ENCODE data around the gene NBPF4. TPM values are rescaled to one million over a fixed set of nuclear protein-coding genes. Genes with fewer than 3 reads are reported as not detected.

NBPF4 gene
- total and polyA plus RNA-seq, 12 donors: 0.08 to 0.18 (median 0.14) TPM; not detected in 9

DNA sequence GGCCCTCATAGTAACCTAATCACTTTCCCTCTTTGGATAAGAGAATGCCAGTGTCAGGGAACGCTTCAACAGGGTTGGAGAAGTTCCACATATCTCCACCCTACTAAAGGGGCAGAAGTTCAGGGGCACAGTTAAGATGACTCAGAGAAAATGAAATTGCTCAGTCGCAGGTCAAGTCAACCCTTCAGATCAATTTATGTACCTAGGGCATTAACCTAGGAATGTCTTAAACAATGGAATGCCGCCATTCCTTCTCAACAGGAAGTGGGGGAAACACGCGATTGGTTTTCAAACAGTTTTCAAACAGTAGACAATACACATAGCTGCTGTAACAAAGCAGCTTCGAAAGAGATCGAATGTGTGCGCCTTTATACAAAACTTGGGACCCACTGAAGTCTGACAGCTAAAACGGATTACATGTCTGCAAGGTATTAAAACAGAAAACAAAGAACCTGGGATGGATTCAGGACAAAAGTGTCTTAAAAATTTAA lies 44.6 kb downstream of the NBPF4 start:
- peaks cover 18 to 30% of the 10 kb centered on the region in 2 donors for H3K4me1 ChIP-seq (replicated peaks in 1 of 2)
- peak overlapping the region; percentile 40 to 96 (median 89) for H3K27ac ChIP-seq
- WGBS, 4 donors: 9 to 15% (median 12%) methylated on average over 9 of the region's 9 CpGs
- TF ChIP-seq, protein P1, sequence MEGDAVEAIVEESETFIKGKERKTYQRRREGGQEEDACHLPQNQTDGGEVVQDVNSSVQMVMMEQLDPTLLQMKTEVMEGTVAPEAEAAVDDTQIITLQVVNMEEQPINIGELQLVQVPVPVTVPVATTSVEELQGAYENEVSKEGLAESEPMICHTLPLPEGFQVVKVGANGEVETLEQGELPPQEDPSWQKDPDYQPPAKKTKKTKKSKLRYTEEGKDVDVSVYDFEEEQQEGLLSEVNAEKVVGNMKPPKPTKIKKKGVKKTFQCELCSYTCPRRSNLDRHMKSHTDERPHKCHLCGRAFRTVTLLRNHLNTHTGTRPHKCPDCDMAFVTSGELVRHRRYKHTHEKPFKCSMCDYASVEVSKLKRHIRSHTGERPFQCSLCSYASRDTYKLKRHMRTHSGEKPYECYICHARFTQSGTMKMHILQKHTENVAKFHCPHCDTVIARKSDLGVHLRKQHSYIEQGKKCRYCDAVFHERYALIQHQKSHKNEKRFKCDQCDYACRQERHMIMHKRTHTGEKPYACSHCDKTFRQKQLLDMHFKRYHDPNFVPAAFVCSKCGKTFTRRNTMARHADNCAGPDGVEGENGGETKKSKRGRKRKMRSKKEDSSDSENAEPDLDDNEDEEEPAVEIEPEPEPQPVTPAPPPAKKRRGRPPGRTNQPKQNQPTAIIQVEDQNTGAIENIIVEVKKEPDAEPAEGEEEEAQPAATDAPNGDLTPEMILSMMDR (IDR thresholded peaks at IDR 0.05): peak in 1 of 6 experiments; percentile 28
- peak in 1 of 2 donors; percentile 40 for TF ChIP-seq POLR2A (IDR thresholded peaks at IDR 0.05)
- no peaks in the 10 kb centered on the region for H3K36me3 ChIP-seq (replicated peaks in 1 of 2)
- DNase-seq: peak; percentile 21 to 55 (median 23)
- H3K9me3 ChIP-seq (replicated peaks in 1 of 3): no peaks in the 10 kb centered on the region
- intact Hi-C loops (cut with DNase I): no loop called here
- H3K4me3 ChIP-seq: peak overlapping the region; percentile 6 to 95 (median 60)
- no peaks in the 10 kb centered on the region for H3K27me3 ChIP-seq

DNA sequence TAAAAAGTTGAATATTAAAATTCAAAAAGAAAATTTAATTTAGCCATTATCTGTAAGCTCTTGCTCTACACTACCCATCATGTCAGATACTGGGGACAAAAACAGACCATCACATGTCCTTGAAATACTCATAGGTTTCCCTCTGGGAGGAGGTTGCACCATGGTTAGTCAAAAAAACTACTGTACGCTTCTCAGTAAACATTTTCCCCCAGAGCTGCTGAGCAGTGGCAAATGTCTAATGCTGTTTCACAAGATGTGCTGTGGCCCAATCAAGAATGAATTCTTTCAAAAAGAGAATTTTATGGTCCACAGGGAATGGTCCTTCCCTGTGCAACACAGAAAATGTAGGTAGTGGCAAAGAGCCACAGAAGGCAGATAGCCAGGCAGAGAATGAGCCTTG lies 49.8 kb downstream of the NBPF4 start:
- intact Hi-C loops (cut with DNase I): no loop called here
- no peak for DNase-seq
- Histone ChIP-seq H3K4me3 (no peak overlapping the region), H3K27me3 (no peaks in the 10 kb centered on the region), H3K36me3 (replicated peaks in 1 of 2) (no peaks in the 10 kb centered on the region), H3K27ac (no peak overlapping the region), H3K9me3 (replicated peaks in 1 of 3) (no peaks in the 10 kb centered on the region), H3K4me1 (replicated peaks in 1 of 2) (peaks cover 7 to 22% of the 10 kb centered on the region in 2 donors)
- 69 to 77% (median 74%) methylated on average over 1 of the region's 1 CpG for WGBS, 4 donors
- TF ChIP-seq POLR2A (IDR thresholded peaks at IDR 0.05): no peak
- TF ChIP-seq, protein P1 (IDR thresholded peaks at IDR 0.05): no peak

DNA sequence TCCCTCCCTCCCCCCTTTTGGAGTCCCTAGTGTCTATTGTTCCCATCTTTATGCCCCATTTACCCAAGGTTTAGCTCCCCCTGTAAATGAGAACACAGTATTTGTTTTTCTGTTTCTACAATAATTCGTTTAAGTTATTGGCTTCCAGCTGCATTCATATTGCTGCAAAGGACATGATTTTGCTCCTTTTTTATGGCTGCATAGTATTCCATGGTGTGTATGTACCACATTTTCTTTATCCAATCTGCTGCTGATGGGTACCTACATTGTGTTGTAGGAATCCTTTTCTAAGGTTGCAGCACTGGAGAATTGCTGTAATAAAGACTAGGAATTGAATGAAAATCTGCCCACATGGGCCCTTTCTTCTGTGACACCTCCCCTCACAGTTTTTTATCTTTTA lies 50.5 kb downstream of the NBPF4 start:
- no peaks in the 10 kb centered on the region for H3K9me3 ChIP-seq (replicated peaks in 1 of 3)
- DNase-seq: no peak
- H3K27ac ChIP-seq: no peak overlapping the region
- 93 to 97% (median 96%) methylated on average over 1 of the region's 1 CpG for WGBS, 4 donors
- no peak overlapping the region for H3K4me3 ChIP-seq
- TF ChIP-seq POLR2A (IDR thresholded peaks at IDR 0.05): no peak
- TF ChIP-seq, protein P1 (IDR thresholded peaks at IDR 0.05): no peak
- H3K36me3 ChIP-seq (replicated peaks in 1 of 2): no peaks in the 10 kb centered on the region
- intact Hi-C loops (cut with DNase I): no loop called here
- peaks cover 2 to 17% of the 10 kb centered on the region in 2 donors for H3K4me1 ChIP-seq (replicated peaks in 1 of 2)
- no peaks in the 10 kb centered on the region for H3K27me3 ChIP-seq

DNA sequence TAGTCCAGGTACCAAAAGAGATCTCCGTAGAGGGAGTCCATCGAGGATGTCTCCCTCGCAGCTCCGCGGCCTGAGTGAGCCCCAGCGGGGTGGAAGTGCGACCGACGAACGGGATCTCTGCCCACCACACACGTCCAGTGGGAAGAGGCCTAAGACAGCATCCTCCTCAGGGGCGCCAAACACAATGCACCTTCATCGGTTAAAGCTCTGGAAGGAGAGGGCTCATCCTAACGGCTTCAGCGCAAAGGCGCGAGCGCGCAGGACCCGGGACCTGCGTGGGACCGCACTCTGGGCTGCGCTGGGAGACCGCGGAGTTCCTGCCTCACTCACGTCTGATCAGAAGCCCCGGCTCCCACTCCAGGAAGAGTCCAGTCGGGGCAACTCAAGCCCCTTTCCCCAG lies 51.3 kb downstream of the NBPF4 start:
- no peak overlapping the region for H3K27ac ChIP-seq
- H3K4me1 ChIP-seq (replicated peaks in 1 of 2): peaks cover 0 to 12% of the 10 kb centered on the region in 2 donors
- TF ChIP-seq, protein P1 (IDR thresholded peaks at IDR 0.05): no peak
- TF ChIP-seq POLR2A (IDR thresholded peaks at IDR 0.05): no peak
- H3K4me3 ChIP-seq: no peak overlapping the region
- WGBS, 4 donors: 95 to 99% (median 98%) methylated on average over 14 to 28 of the region's 28 CpGs
- no peaks in the 10 kb centered on the region for H3K27me3 ChIP-seq
- no peaks in the 10 kb centered on the region for H3K9me3 ChIP-seq (replicated peaks in 1 of 3)
- intact Hi-C loops (cut with DNase I): no loop called here
- DNase-seq: no peak
- no peaks in the 10 kb centered on the region for H3K36me3 ChIP-seq (replicated peaks in 1 of 2)
